GM12892 (cell line): ENCODE measurements around the gene ATP8B3.
"Not testable (repeated sequence)": the region's sequence is repeated elsewhere in the genome, so short reads cannot be mapped to it uniquely, and the experiment has no call there.

Experiments used
- DNase-seq: peaks from one replicate; pipeline ENCODE4 v3.0.0; 2011; ENCODE audit not compliant: insufficient read length
- FAIRE-seq: peaks from 2 replicates; lab custom pipeline; 2011; peaks lifted over from hg19 to GRCh38; lab: Jason Lieb, UNC
- POLR2A ChIP-seq: IDR thresholded peaks from 2 replicates; pipeline ENCODE4 v1.6.1; 2011; ENCODE audit warnings: low read depth, low read length, control low read depth
- POLR2AphosphoS5 ChIP-seq: IDR thresholded peaks from 2 replicates; pipeline ENCODE4 v1.6.1; 2011; ENCODE audit warnings: low read depth, low read length, control low read depth
- TAF1 ChIP-seq: IDR thresholded peaks from 2 replicates; pipeline ENCODE4 v1.6.1; 2011; ENCODE audit warnings: low read depth, mild to moderate bottlenecking, control low read depth, low read length, borderline replicate concordance

Gene ATP8B3

GRCh38 chr19:1808395-1808731, 3.7 kb downstream of the ATP8B3 start:
- FAIRE-seq: no peak
- no peak for DNase-seq
- TF ChIP-seq TAF1: no peak
- TF ChIP-seq POLR2AphosphoS5: no peak
- TF ChIP-seq POLR2A: no peak

GRCh38 chr19:1807695-1808394, 4.2 kb downstream of the ATP8B3 start:
- TF ChIP-seq TAF1: no peak
- TF ChIP-seq POLR2A: no peak
- TF ChIP-seq POLR2AphosphoS5: no peak
- FAIRE-seq (no peak), DNase-seq (no peak)

GRCh38 chr19:1807030-1807694, 4.9 kb downstream of the ATP8B3 start:
- no peak for FAIRE-seq

GRCh38 chr19:1806184-1807029, 5.7 kb downstream of the ATP8B3 start:
- FAIRE-seq (no peak), DNase-seq (no peak)
- TF ChIP-seq POLR2AphosphoS5 (no peak), POLR2A (no peak), TAF1 (no peak)

More at GRCh38 chr19:1807030-1807694, 4.9 kb downstream of the ATP8B3 start:
- no peak for DNase-seq
- TF ChIP-seq TAF1: no peak
- no peak for TF ChIP-seq POLR2AphosphoS5
- TF ChIP-seq POLR2A: no peak

GRCh38 chr19:1805401-1806183, 6.5 kb downstream of the ATP8B3 start:
- DNase-seq: no peak
- TF ChIP-seq POLR2AphosphoS5 (no peak), POLR2A (no peak), TAF1 (no peak)
- no peak for FAIRE-seq

GRCh38 chr19:1804858-1805257, 7.2 kb downstream of the ATP8B3 start:
- no peak for FAIRE-seq
- TF ChIP-seq POLR2A (no peak), TAF1 (no peak), POLR2AphosphoS5 (no peak)

GRCh38 chr19:1799695-1800342, 12.3 kb downstream of the ATP8B3 start:
- no peak for FAIRE-seq
- TF ChIP-seq POLR2A (no peak), POLR2AphosphoS5 (no peak), TAF1 (no peak)
- no peak for DNase-seq

More at GRCh38 chr19:1804858-1805257, 7.2 kb downstream of the ATP8B3 start:
- no peak for DNase-seq

GRCh38 chr19:1797313-1797712, 14.8 kb downstream of the ATP8B3 start:
- not testable (repeated sequence) for DNase-seq, FAIRE-seq

GRCh38 chr19:1796395-1797142, 15.5 kb downstream of the ATP8B3 start:
- FAIRE-seq (no peak), DNase-seq (no peak)
- no peak for TF ChIP-seq TAF1

GRCh38 chr19:1794424-1795172, 17.5 kb downstream of the ATP8B3 start:
- DNase-seq (no peak), FAIRE-seq (no peak)
- TF ChIP-seq POLR2AphosphoS5 (no peak), POLR2A (no peak), TAF1 (no peak)
